Ishikawa (cell line): ENCODE measurements around the gene ADGRL2.

ENCODE experiments used
- CEBPB ChIP-seq: IDR thresholded peaks from 2 replicates; pipeline ENCODE4 v1.6.1; 2012
- CREB1 ChIP-seq: IDR thresholded peaks from 2 replicates; pipeline ENCODE4 v1.6.1; 2012; ENCODE audit warnings: low read depth
- EGR1 ChIP-seq: IDR thresholded peaks from 2 replicates; pipeline ENCODE4 v1.6.1; 2012
- EP300 ChIP-seq: IDR thresholded peaks from 2 replicates; pipeline ENCODE4 v1.6.1; 2012; ENCODE audit warnings: borderline replicate concordance
- FOXM1 ChIP-seq: IDR thresholded peaks from 2 replicates; pipeline ENCODE4 v1.6.1; 2012; ENCODE audit warnings: low read depth, borderline replicate concordance
- MAX ChIP-seq: IDR thresholded peaks from 2 replicates; pipeline ENCODE4 v1.6.1; 2012
- NFIC ChIP-seq: IDR thresholded peaks from 2 replicates; pipeline ENCODE4 v1.6.1; 2012
- RAD21 ChIP-seq: IDR thresholded peaks from 2 replicates; pipeline ENCODE4 v1.6.1; 2012; ENCODE audit warnings: low read depth
- REST ChIP-seq: IDR thresholded peaks from 2 replicates; pipeline ENCODE4 v1.6.1; 2012; ENCODE audit warnings: low read depth, mild to moderate bottlenecking
- TAF1 ChIP-seq: IDR thresholded peaks from 2 replicates; pipeline ENCODE4 v1.6.1; 2012; ENCODE audit warnings: low read depth, mild to moderate bottlenecking
- TCF12 ChIP-seq: IDR thresholded peaks from 2 replicates; pipeline ENCODE4 v1.6.1; 2012; ENCODE audit warnings: low read depth
- TEAD4 ChIP-seq: IDR thresholded peaks from 2 replicates; pipeline ENCODE4 v1.6.1; 2012
- USF1 ChIP-seq: IDR thresholded peaks from 2 replicates; pipeline ENCODE4 v1.6.1; 2012
- YY1 ChIP-seq: IDR thresholded peaks from 2 replicates; pipeline ENCODE4 v1.6.1; 2012; ENCODE audit warnings: low read depth
- ZBTB7A ChIP-seq: IDR thresholded peaks from 2 replicates; pipeline ENCODE4 v1.6.1; 2012; ENCODE audit warnings: low read depth

ADGRL2 gene

GRCh38 chr1:81999364-81999763 lies 198.6 kb downstream of the ADGRL2 start:
- no peak for TF ChIP-seq FOXM1
- no peak for TF ChIP-seq NFIC
- TF ChIP-seq RAD21, result no peak
- no peak for TF ChIP-seq REST
- TF ChIP-seq TEAD4, result no peak
- no peak for TF ChIP-seq TAF1
- TF ChIP-seq ZBTB7A, result no peak
- TF ChIP-seq MAX, result no peak
- no peak for TF ChIP-seq EGR1
- TF ChIP-seq YY1, result no peak
- TF ChIP-seq CEBPB, result no peak
- no peak for TF ChIP-seq CREB1

- TF ChIP-seq CEBPB, result no peak
- no peak for TF ChIP-seq YY1
- TF ChIP-seq TCF12, result no peak
Observed at GRCh38 chr1:82000221-82000620, 199.5 kb downstream of the ADGRL2 start.

- TF ChIP-seq REST (no peak), USF1 (no peak), FOXM1 (no peak), TCF12 (no peak), MAX (no peak), ZBTB7A (no peak), EP300 (no peak), CREB1 (no peak), EGR1 (no peak)
Observed at GRCh38 chr1:82001345-82001744, 200.6 kb downstream of the ADGRL2 start.

GRCh38 chr1:82007804-82008203 lies 207.1 kb downstream of the ADGRL2 start:
- TF ChIP-seq EGR1 (no peak), CEBPB (no peak), REST (no peak), TEAD4 (no peak), MAX (no peak), ZBTB7A (no peak)

GRCh38 chr1:82013702-82014101 lies 213.0 kb downstream of the ADGRL2 start:
- TF ChIP-seq REST (no peak), MAX (no peak), EP300 (no peak), USF1 (no peak), EGR1 (no peak), RAD21 (no peak), NFIC (no peak), TEAD4 (no peak), TCF12 (no peak), CEBPB (no peak), CREB1 (no peak), YY1 (no peak)
